Measurements from ENCODE around the gene TTC7B.

The TTC7B gene

GRCh38 chr14:90573385-90574105 lies 242.7 kb downstream of the TTC7B start:
- TF ChIP-seq, protein P1, sequence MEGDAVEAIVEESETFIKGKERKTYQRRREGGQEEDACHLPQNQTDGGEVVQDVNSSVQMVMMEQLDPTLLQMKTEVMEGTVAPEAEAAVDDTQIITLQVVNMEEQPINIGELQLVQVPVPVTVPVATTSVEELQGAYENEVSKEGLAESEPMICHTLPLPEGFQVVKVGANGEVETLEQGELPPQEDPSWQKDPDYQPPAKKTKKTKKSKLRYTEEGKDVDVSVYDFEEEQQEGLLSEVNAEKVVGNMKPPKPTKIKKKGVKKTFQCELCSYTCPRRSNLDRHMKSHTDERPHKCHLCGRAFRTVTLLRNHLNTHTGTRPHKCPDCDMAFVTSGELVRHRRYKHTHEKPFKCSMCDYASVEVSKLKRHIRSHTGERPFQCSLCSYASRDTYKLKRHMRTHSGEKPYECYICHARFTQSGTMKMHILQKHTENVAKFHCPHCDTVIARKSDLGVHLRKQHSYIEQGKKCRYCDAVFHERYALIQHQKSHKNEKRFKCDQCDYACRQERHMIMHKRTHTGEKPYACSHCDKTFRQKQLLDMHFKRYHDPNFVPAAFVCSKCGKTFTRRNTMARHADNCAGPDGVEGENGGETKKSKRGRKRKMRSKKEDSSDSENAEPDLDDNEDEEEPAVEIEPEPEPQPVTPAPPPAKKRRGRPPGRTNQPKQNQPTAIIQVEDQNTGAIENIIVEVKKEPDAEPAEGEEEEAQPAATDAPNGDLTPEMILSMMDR (IDR thresholded peaks at IDR 0.05): no peak

DNA sequence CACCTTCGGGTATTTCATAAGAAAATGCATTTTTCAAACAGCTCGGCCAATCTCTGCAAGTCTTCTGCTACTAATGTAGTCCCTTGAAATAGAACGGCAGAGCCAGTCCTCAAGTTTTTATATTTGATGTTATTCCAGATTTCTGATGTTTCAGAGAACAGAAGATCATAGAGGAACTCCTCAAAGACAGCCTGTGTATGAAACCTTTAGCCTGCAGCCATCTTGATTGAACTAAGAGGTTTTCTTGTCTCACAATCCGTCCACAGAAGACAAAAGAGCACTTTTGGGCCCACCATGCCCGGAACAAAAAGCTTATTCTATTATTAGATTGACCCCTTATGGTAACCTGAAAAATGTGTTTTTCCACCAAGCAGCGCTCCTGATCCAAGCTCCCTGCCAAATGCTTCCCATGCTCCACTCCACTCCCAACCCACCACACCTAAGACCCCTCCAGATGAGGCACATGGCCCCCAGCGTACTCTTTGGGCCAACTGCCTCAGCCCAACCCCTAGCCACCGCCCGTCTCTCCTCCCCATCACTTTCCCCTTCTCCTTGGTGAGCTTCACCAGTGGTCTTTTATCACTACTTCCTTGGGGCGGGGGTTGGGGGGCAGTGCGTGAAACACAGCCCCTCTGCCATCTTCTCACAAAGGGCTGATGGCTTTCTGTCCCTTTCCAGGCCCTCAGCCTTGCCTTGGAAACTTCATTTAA lies 243.6 kb downstream of the TTC7B start:
- TF ChIP-seq, protein P1 (IDR thresholded peaks at IDR 0.05): no peak

- TF ChIP-seq, protein P1 (IDR thresholded peaks at IDR 0.05): peak; percentile 11; the same call in 1 of the 2 replicates
Measured at GRCh38 chr14:90571149-90571947, 244.9 kb downstream of the TTC7B start.

- TF ChIP-seq, protein P1 (IDR thresholded peaks at IDR 0.05): no peak
Measured at GRCh38 chr14:90570461-90570860, 245.8 kb downstream of the TTC7B start.

- TF ChIP-seq, protein P1 (IDR thresholded peaks at IDR 0.05): no peak
Measured at GRCh38 chr14:90569606-90570387, 246.4 kb downstream of the TTC7B start.

DNA sequence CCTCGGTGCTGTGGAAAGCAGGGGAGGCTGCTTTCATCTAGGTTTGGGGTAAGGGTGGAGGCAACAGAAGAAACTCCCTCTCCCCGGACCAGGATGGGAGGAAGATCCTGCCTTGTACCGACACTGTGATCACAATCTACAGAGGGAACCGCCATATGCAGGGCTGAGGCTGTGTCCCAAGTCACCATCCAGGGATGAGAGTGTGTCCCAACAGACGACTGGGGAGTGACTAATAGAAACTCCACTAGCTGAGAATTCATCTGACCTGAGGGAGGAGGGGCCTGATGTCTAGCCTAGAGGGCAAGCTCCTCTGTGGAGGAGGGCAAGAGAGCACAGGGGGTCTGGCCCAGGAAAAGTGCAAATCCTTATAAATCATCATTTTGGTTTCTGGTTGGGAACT lies 247.0 kb downstream of the TTC7B start:
- TF ChIP-seq, protein P1 (IDR thresholded peaks at IDR 0.05): no peak

- TF ChIP-seq, protein P1 (IDR thresholded peaks at IDR 0.05): no peak
Measured at GRCh38 chr14:90568405-90568804, 247.8 kb downstream of the TTC7B start.

Measured in LNCAP (cell line).